Adrenal gland (tissue), 5 donors: ENCODE data around the gene TTLL5.

Experiments used
- POLR2A ChIP-seq, 2 donors: fragments of 450-650 bp; IDR thresholded peaks; one replicate each; pipeline ENCODE4 v1.6.1; 2017; ENCODE audit warnings: antibody characterized with exemption in 2 of 2, mild to moderate bottlenecking in 2 of 2, moderate library complexity in 1 of 2
- TF ChIP-seq, protein P1 (sequence below), 6 experiments: fragments of 450-650 bp in 4 of 6; fragments of 200-600 bp in 2 of 6; sonication (generic) in 1 of 6; IDR thresholded peaks; 1 replicate in 5 of 6; 2 replicates in 1 of 6; pipeline versions ENCODE4 v1.5.1 to v1.8.0; 2016 to 2021; ENCODE audit warnings: antibody characterized with exemption in 6 of 6, mild to moderate bottlenecking in 2 of 6, moderate library complexity in 1 of 6
- donor health status: DM: no; HTN: no; CAD: no.

DNA sequence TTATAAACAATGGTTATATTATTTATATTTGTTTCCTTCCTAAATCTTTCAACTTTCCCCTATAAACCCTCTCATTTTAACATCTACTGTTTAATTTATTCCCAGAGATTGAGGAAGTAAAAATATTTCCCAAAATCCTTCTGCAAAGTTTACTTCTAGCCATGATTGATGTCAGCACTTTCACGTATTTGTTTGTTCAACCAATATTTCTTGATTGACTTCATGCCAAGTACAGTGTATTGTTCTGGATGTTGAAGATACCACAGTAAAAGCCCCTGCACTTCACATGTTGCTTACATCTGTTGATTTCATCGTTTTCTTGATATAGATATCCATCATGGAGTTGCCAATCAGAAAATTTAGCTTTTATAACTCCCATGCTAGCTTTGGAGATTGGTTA lies 81.8 kb downstream of the TTLL5 start:
- TF ChIP-seq, protein P1, sequence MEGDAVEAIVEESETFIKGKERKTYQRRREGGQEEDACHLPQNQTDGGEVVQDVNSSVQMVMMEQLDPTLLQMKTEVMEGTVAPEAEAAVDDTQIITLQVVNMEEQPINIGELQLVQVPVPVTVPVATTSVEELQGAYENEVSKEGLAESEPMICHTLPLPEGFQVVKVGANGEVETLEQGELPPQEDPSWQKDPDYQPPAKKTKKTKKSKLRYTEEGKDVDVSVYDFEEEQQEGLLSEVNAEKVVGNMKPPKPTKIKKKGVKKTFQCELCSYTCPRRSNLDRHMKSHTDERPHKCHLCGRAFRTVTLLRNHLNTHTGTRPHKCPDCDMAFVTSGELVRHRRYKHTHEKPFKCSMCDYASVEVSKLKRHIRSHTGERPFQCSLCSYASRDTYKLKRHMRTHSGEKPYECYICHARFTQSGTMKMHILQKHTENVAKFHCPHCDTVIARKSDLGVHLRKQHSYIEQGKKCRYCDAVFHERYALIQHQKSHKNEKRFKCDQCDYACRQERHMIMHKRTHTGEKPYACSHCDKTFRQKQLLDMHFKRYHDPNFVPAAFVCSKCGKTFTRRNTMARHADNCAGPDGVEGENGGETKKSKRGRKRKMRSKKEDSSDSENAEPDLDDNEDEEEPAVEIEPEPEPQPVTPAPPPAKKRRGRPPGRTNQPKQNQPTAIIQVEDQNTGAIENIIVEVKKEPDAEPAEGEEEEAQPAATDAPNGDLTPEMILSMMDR (IDR thresholded peaks at IDR 0.05) = no peak
- no peak for TF ChIP-seq POLR2A (IDR thresholded peaks at IDR 0.05)
